Stimulated activated CD8-positive, alpha-beta memory T cell treated with anti-CD3 and anti-CD28 coated beads, Interleukin-12 subunit alpha, Interleukin-12 subunit beta, amount 100 ng/mL, for 4 hours (primary cell): ENCODE measurements around the gene TANC1.

Experiments
- DNase-seq: peaks from one replicate; pipeline ENCODE4 v3.0.0-alpha.2; 2020; ENCODE audit warnings: low read depth

TANC1 gene

DNA sequence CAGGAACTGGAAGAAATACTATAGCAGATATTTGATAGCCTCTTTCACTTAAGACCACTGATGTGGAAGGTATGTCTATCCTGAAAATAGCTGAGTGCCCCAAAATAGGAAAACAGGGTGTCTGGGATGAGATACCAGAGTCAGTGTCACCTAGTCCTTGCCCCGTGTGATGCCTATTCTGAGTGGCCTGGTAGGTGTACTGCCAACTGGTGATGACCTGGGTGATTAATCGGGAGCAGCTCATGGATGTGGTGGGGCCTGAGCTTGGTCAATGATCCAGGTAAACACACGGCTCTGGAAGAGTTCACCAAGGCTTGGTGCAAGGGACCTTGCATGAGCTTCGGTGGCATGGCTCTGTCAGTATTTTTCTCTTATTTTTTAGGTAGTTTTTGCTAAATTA, 95.2 kb downstream of the TANC1 start:
- no peak for DNase-seq

- DNase-seq: no peak
Measured at GRCh38 chr2:159064446-159065301, 96.2 kb downstream of the TANC1 start.

DNA sequence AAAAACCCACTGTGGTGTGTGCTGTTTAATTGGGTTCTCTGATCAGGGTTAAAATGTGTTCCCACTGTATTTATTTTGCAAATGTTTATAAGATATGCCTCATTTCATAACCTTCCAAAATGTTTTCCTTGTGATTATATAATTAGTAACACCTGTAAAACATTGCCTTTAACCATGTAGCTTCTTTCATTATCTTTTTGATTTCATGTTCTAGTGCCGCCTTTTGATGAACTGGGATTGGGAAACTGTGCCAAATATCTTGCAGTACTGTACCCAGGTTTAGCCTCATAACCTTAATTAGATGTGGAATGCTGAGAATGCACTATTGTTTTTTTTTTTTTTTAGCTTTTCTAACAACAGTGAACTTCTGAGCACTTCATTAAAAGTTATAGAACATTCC, 96.9 kb downstream of the TANC1 start:
- DNase-seq: no peak

DNA sequence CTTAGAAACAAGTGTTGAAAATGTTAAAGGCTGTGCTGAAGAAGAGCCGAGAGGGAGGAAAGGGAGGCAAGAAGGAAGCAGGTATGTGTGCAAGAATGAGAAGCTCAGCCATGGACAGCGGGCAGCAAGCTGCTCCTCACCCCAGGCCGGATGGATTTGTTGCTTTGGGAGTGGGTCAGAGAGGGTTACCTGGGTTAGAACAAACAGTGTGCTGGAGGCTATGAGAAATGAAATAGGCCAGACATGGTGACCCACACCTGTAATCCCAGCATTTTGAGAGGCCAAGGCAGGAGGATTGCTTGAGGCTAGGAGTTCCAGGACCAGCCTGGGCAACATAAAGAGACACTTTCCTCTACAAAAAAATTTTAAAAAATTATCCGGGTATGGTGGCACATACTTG, 97.5 kb downstream of the TANC1 start:
- DNase-seq: no peak

- no peak for DNase-seq
Measured at GRCh38 chr2:159066541-159067156, 98.2 kb downstream of the TANC1 start.

- no peak for DNase-seq
Measured at GRCh38 chr2:159067971-159068370, 99.5 kb downstream of the TANC1 start.

GRCh38 chr2:159069229-159069628, 100.8 kb downstream of the TANC1 start:
- DNase-seq: no peak

DNA sequence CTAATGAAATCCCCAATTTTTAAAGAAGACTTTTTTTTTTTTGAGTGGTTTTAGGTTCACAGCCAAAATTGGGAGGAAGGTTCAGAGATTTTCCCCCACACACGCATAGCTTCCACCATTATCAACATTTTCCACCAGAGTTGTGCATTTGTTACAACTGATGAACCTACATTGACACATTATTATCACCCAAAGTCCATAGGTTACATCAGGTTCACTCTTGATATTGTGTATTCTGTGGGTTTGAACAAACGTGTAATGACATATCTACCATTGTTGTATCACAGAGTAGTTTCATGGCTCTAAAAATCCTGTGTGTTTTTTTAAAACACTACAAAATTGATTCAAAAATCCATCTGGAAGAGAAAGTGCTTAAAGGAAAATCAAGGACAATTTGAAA, 101.8 kb downstream of the TANC1 start:
- DNase-seq: no peak

GRCh38 chr2:159071190-159071915, 102.9 kb downstream of the TANC1 start:
- DNase-seq: no peak

DNA sequence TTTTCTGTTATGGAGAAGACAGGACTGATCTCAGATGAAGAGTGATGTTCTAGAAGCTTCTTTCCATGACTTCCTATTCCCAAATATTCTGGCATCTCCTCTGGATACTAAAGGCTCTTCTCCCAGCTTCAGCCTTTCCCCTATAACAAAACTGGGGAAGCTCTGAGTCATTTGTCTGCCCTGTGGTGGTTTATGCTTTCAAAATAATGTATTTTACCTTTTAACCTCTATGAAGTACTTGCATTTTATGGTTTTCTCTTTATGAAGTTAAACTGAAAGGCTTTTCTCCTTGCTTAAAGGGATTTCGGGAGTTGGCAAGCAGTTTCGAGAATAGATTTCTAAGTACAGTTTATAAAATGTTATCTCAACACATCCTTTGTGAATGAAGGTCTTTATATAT, 104.4 kb downstream of the TANC1 start:
- DNase-seq: no peak

GRCh38 chr2:159073256-159073655, 104.8 kb downstream of the TANC1 start:
- DNase-seq: no peak

DNA sequence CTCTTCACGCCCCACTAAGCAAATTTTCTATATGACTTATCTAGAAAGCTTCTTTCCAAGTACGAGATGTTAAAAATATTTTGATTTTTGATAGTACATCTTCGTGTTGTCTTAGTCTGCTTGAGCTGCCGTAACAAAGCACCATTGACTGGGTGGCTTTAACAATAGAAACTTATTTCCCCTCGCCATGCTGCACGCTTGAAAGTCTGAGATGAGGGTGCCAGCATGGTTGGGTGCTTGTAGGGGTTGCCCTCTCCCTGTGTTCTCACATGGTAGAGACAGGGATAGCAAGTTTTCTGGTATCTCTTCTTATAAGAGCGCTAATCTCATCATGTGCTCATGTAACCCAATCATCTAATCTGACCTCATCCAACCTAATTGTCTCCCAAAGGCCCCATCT, 106.2 kb downstream of the TANC1 start:
- DNase-seq: no peak

GRCh38 chr2:159075727-159076126, 107.3 kb downstream of the TANC1 start:
- no peak for DNase-seq

- DNase-seq: no peak
Measured at GRCh38 chr2:159076241-159076640, 107.8 kb downstream of the TANC1 start.

GRCh38 chr2:159077869-159078268, 109.4 kb downstream of the TANC1 start:
- no peak for DNase-seq

GRCh38 chr2:159078443-159078842, 110.0 kb downstream of the TANC1 start:
- no peak for DNase-seq

DNA sequence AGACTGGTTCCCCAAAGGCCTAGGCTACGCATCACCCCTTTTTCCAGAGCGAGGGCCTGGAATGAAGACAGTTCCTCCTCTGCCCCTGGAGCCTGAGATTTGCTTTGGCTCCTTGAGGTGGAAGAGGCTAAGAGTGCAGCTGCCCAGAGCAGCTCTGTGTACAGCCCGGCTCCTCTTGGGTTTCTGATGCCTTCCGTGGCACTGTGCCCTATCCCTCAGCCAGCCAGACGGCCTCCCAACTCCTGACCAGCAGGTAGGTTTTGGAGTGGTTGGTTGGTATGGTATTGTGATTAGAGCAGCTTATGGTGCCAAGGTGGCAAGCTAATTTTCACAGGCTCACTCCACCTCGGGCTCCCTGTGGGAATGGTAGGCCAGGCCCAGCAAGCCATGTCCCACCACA, 112.2 kb downstream of the TANC1 start:
- no peak for DNase-seq

GRCh38 chr2:159082119-159082518, 113.7 kb downstream of the TANC1 start:
- no peak for DNase-seq

DNA sequence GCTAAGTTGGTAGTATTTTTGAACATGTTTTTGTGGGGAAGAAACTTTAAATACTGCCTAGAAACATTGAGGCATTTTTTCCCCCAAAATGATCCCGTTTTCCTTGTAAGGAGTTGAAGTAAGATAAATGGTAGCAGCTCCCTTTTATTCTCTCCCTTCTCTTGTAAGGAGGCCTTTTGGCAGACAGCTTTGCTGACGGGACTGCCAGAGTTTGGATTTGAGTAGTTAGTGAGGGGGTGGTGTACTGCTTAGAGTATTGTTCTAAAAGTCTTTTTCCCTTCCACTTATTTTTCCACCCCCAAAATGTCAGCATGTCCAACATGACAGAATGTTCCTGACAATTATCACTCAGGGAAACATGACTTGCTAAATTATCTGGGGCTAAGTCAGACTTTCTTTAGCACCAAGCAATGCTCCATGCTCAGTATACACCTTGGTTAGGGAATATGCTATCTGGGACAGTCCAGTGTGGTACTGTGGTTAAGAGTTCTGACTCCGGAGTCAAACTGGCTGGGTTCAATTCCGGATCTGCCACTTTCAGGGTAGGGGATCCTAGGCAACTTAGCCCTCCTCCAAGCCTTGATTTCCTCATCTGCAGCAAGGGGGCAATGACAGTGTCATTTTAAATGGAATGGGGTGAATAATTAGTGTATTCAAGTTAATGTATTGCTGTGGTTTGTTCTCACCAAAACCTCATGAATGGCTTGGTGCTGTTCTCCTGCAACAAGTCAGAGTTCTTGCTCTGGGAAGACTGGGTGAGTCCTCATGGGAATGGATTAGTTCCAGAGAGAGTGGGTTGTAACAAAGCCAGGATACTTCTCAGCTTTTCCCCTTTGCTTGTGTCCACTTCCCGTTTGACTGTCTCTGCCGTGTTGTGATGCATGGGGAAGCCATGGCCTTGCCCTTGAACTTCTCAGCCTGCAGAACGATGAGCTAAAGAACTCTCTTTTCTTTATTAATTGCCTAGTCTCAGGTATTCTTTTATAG, 116.2 kb downstream of the TANC1 start:
- no peak for DNase-seq

- no peak for DNase-seq
Measured at GRCh38 chr2:159086342-159086741, 117.9 kb downstream of the TANC1 start.

GRCh38 chr2:159086826-159087225, 118.4 kb downstream of the TANC1 start:
- DNase-seq: no peak

GRCh38 chr2:159088906-159089305, 120.5 kb downstream of the TANC1 start:
- no peak for DNase-seq
